Measurements from ENCODE around the gene EME2. TPM values are rescaled to one million over a fixed set of nuclear protein-coding genes. Genes with fewer than 3 reads are reported as not detected.

Gene EME2
- total and polyA plus RNA-seq, 2 of the 13 experiments (the other 11 are each of a cell fraction or from before 2014, with no cell fraction given): 4.4 to 7.6 TPM

- TF ChIP-seq, protein P1, sequence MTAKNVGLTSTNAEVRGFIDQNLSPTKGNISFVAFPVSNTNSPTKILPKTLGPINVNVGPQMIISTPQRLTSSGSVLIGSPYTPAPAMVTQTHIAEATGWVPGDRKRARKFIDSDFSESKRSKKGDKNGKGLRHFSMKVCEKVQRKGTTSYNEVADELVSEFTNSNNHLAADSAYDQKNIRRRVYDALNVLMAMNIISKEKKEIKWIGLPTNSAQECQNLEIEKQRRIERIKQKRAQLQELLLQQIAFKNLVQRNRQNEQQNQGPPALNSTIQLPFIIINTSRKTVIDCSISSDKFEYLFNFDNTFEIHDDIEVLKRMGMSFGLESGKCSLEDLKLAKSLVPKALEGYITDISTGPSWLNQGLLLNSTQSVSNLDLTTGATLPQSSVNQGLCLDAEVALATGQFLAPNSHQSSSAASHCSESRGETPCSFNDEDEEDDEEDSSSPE (CRISPR knock-in tag; IDR thresholded peaks at IDR 0.05): peak; percentile 18; the same call in 1 of the 2 replicates
- 0 out of 2 replicates have a peak, but pooled peaks have one; percentile 36 for TF ChIP-seq MIER3 (CRISPR knock-in tag; IDR thresholded peaks at IDR 0.05; ENCODE audit: borderline replicate concordance)
- no peak for TF ChIP-seq HBP1 (CRISPR knock-in tag; IDR thresholded peaks at IDR 0.05; ENCODE audit: low read depth)
- TF ChIP-seq ZBTB33 (CRISPR knock-in tag; IDR thresholded peaks at IDR 0.05): peak; percentile 31; the same call in 1 of the 2 replicates
- TF ChIP-seq, protein P2, sequence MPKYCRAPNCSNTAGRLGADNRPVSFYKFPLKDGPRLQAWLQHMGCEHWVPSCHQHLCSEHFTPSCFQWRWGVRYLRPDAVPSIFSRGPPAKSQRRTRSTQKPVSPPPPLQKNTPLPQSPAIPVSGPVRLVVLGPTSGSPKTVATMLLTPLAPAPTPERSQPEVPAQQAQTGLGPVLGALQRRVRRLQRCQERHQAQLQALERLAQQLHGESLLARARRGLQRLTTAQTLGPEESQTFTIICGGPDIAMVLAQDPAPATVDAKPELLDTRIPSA (CRISPR knock-in tag; IDR thresholded peaks at IDR 0.05; ENCODE audit: borderline replicate concordance): no peak
- TF ChIP-seq ZNF160 (CRISPR knock-in tag; IDR thresholded peaks at IDR 0.05): no peak
- TF ChIP-seq KDM2A (CRISPR knock-in tag; IDR thresholded peaks at IDR 0.05; ENCODE audit: borderline replicate concordance, low read depth): peak; percentile 71; the same call in 1 of the 2 replicates
- TF ChIP-seq HHEX (CRISPR knock-in tag; IDR thresholded peaks at IDR 0.05): no peak
- TF ChIP-seq STAG1 (CRISPR knock-in tag; IDR thresholded peaks at IDR 0.05): peak; percentile 82
- TF ChIP-seq ZNF788 (CRISPR knock-in tag; IDR thresholded peaks at IDR 0.05; ENCODE audit: borderline replicate concordance): no peak; the same call in 1 of the 2 replicates
- no peak for TF ChIP-seq ZNF431 (CRISPR knock-in tag; IDR thresholded peaks at IDR 0.05; ENCODE audit: borderline replicate concordance, low read depth)
- TF ChIP-seq HDAC2 (CRISPR knock-in tag; IDR thresholded peaks at IDR 0.05): peak; percentile 28; the same call in 1 of the 2 replicates
- TF ChIP-seq EEA1 (CRISPR knock-in tag; IDR thresholded peaks at IDR 0.05; ENCODE audit: borderline replicate concordance): no peak
- no peak for TF ChIP-seq PRMT3 (CRISPR knock-in tag; IDR thresholded peaks at IDR 0.05; ENCODE audit: borderline replicate concordance, low read depth)
- 0 out of 2 replicates have a peak, but pooled peaks have one; percentile 13 for TF ChIP-seq ELF1 (CRISPR knock-in tag; IDR thresholded peaks at IDR 0.05)
- TF ChIP-seq ASH2L (IDR thresholded peaks at IDR 0.05; ENCODE audit: insufficient read length, low read depth, low read length): peak; percentile 36
- no peak for TF ChIP-seq SNRNP70 (IDR thresholded peaks at IDR 0.05; ENCODE audit: low read depth, low read length)
- TF ChIP-seq XRCC5 (optimal IDR thresholded peaks at IDR 0.05; ENCODE audit: low read length): peak; percentile 77
- TF ChIP-seq ZNF333 (CRISPR knock-in tag; IDR thresholded peaks at IDR 0.05; ENCODE audit: borderline replicate concordance): no peak
- TF ChIP-seq, protein P3, sequence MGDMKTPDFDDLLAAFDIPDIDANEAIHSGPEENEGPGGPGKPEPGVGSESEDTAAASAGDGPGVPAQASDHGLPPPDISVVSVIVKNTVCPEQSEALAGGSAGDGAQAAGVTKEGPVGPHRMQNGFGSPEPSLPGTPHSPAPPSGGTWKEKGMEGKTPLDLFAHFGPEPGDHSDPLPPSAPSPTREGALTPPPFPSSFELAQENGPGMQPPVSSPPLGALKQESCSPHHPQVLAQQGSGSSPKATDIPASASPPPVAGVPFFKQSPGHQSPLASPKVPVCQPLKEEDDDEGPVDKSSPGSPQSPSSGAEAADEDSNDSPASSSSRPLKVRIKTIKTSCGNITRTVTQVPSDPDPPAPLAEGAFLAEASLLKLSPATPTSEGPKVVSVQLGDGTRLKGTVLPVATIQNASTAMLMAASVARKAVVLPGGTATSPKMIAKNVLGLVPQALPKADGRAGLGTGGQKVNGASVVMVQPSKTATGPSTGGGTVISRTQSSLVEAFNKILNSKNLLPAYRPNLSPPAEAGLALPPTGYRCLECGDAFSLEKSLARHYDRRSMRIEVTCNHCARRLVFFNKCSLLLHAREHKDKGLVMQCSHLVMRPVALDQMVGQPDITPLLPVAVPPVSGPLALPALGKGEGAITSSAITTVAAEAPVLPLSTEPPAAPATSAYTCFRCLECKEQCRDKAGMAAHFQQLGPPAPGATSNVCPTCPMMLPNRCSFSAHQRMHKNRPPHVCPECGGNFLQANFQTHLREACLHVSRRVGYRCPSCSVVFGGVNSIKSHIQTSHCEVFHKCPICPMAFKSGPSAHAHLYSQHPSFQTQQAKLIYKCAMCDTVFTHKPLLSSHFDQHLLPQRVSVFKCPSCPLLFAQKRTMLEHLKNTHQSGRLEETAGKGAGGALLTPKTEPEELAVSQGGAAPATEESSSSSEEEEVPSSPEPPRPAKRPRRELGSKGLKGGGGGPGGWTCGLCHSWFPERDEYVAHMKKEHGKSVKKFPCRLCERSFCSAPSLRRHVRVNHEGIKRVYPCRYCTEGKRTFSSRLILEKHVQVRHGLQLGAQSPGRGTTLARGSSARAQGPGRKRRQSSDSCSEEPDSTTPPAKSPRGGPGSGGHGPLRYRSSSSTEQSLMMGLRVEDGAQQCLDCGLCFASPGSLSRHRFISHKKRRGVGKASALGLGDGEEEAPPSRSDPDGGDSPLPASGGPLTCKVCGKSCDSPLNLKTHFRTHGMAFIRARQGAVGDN (CRISPR knock-in tag; IDR thresholded peaks at IDR 0.05): peak; percentile 53
- TF ChIP-seq TARDBP (CRISPR knock-in tag; IDR thresholded peaks at IDR 0.05): 0 out of 2 replicates have a peak, but pooled peaks have one; percentile 21
These were observed 51.2 kb downstream of the EME2 start (continued) for GRCh38 chr16:1823821-1824220.

Measured in HepG2 (cell line).